GM12801 (cell line): ENCODE results near the gene ALG3.

ENCODE experiments used
- TF ChIP-seq, protein P1 (sequence below): IDR thresholded peaks from one replicate; pipeline ENCODE4 v1.5.1; 2011; ENCODE audit warnings: control low read depth; ENCODE audit not compliant: insufficient read length; ENCODE audit errors: extremely low read depth

ALG3 gene

DNA sequence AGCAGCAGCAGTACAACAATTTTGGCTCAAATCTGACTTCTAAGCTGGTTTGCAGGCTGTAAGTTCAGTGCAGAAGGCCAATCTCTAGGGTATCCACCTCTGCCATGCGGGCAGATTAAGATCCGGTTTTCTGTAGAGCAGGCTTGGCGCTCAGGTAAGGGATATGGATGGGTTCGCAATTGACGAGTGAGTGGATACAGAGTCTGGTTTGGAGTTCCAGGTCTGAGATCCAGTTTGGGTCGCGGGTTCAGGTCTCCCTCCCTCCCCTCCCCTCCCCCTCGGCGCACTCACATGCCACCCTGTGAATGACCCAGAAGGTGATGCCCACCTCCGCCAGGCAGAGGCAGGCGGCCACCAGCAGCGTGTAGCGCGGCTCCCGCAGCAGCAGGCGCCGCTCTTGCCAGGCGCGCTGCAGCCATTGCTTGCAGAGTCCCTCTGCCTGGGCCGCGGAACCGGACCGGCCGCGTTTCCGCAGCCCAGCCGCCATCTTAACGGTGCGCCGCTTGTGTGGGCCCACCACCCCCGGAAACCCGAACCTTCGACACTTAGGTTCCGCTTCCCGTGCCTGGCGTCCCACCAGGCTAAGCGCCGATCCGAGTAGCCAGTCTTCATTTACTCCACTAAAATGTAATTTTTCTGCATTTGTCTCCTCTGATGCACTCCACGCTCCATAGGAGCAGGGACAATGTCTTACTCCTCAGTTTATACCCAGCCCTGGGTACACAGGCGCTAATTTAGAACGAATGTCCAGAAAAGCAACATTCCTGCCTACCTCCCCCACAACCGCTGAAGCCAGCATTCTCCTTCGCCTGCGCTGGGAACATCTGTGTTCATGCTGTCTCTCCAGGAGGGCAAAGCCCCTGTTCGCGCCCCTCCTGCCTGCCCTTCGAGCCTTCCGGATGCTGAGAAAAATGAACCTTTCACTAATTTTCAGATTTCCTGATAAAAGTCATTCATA, at the start of gene ALG3:
ALG3 (minus strand) TSS at position 509 of the 958 bp plus-strand sequence; CDS start at position 487, 22 bp downstream.
- TF ChIP-seq, protein P1, sequence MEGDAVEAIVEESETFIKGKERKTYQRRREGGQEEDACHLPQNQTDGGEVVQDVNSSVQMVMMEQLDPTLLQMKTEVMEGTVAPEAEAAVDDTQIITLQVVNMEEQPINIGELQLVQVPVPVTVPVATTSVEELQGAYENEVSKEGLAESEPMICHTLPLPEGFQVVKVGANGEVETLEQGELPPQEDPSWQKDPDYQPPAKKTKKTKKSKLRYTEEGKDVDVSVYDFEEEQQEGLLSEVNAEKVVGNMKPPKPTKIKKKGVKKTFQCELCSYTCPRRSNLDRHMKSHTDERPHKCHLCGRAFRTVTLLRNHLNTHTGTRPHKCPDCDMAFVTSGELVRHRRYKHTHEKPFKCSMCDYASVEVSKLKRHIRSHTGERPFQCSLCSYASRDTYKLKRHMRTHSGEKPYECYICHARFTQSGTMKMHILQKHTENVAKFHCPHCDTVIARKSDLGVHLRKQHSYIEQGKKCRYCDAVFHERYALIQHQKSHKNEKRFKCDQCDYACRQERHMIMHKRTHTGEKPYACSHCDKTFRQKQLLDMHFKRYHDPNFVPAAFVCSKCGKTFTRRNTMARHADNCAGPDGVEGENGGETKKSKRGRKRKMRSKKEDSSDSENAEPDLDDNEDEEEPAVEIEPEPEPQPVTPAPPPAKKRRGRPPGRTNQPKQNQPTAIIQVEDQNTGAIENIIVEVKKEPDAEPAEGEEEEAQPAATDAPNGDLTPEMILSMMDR, result no peak

DNA sequence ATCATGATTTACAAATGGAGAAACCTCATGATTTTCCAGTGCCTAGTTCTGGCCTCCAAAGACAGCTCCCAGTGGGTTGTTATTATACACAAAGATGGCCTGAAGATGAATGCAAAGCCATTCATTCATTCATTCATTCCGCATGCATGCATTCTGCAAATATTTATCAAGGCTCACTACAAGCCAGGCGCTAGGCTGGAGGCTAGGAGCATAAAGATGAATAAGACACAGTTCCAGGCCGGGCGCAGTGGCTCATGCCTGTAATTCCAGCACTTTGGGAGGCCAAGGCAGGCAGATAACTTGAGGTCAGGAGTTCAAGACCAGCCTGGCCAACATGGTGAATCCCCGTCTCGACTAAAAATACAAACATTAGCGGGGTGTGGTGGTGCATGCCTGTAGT, 47.9 kb upstream of the ALG3 start:
- TF ChIP-seq, protein P1, result no peak

DNA sequence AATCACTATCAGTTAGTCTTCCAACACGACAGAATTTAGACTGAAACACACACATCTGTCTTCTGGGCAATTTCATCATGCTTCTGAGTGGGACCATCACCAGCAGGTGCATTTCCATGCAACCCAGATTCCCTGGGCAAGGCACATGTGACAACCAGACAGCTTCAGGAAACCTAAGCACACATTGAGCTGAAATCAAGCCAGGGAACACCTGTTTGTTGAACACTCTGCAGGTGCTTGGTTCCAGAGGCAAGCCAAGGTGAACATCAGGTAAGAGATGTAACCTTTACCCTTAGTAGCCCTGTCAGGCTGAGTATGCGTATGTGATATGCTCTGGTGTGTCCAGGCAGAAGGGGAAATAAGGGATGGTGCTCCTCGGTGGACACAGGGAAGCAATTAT, 47.0 kb upstream of the ALG3 start:
- TF ChIP-seq, protein P1, result no peak

DNA sequence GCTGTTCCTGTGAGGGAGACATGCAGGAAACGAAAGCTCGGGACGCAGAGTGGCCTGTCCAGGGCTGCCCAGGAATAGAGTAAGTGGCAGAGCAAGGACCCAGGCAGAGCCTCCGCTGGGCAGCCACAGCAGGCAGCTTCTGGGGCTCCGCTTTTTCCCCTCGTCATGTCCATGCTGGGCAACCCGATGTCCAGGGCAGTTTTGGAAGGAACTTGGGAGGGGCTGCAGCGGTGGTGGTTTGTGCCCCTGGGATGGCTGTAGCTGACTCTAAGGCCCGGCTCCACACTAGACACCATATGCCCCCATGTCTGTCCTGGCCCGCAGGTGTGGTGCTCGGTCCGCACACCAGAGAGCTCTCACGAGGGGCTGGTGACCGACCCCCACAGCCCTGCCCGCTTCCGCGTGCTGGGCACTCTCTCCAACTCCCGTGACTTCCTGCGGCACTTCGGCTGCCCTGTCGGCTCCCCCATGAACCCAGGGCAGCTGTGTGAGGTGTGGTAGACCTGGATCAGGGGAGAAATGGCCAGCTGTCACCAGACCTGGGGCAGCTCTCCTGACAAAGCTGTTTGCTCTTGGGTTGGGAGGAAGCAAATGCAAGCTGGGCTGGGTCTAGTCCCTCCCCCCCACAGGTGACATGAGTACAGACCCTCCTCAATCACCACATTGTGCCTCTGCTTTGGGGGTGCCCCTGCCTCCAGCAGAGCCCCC, 43.1 kb upstream of the ALG3 start:
- TF ChIP-seq, protein P1, result no peak

DNA sequence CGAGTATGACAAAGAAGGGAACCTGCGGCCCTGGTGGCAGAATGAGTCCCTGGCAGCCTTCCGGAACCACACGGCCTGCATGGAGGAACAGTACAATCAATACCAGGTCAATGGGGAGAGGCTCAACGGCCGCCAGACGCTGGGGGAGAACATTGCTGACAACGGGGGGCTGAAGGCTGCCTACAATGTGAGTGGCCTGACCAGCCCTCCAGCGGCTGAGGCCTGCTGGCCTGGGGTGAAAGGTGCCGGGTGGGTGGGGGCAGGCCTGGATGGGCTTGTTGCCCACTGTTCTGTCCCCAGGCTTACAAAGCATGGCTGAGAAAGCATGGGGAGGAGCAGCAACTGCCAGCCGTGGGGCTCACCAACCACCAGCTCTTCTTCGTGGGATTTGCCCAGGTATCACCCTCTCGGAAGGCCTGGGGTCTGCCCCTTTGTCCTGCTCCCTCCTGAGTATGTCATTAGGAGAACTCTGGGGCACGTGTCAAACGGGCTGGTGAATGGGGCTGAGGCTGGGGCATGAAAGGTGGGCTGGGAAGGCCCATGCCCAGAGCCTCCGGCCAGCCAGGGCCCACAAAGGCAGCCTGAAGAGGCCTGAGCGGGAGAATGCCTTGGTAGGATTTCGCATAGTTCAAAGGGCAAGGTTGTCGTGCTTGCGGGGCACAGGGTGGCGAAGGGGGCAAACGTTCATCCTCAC, 42.4 kb upstream of the ALG3 start:
- TF ChIP-seq, protein P1, result no peak

DNA sequence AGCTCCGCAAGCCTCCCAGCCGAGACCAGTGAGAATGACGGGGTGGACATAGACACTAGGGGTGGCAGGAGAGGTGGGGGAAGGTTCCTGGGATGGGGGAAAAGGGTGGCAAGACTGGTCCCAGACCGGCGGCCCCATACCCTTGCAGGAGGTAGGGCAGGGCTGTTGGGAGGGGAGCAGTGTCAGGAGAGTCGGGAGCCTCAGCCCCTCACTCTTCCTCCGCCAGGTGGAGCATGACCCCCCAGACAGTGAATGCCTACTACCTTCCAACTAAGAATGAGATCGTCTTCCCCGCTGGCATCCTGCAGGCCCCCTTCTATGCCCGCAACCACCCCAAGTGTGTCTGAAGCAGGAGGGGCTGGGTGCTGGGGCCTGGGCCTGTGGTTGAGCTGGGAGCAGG, 41.6 kb upstream of the ALG3 start:
- TF ChIP-seq, protein P1, result no peak

DNA sequence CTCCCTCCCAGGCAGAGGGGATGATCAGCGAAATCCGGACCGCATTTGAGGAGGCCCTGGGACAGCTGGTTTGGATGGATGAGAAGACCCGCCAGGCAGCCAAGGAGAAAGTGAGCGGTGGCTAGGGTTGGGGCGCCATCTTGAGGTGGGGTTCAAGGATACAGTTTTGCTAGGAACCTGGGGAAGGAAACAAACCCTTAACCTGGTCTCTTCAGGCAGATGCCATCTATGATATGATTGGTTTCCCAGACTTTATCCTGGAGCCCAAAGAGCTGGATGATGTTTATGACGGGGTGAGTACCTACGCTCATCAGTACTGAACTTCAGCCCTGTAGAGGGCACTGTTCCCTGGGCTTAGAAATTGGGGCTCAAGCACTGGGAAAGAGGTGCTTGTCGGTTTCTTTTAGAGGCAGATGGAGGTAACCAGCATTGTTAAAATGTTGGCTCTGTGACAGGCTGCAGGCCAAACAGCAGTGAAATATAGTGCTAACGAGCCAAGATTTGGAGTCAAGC, 40.7 kb upstream of the ALG3 start:
- TF ChIP-seq, protein P1, result no peak
